GM21528 (cell line): Measurements from ENCODE around the gene LCN12.

Source experiments
- ATAC-seq: cut with Tn5 transposase; IDR thresholded peaks from one replicate; pipeline ENCODE4 v1.9.1; 2021; ENCODE audit warnings: mild to moderate bottlenecking, moderate library complexity; ENCODE audit not compliant: unreplicated experiment, low FRiP score

Gene LCN12

DNA sequence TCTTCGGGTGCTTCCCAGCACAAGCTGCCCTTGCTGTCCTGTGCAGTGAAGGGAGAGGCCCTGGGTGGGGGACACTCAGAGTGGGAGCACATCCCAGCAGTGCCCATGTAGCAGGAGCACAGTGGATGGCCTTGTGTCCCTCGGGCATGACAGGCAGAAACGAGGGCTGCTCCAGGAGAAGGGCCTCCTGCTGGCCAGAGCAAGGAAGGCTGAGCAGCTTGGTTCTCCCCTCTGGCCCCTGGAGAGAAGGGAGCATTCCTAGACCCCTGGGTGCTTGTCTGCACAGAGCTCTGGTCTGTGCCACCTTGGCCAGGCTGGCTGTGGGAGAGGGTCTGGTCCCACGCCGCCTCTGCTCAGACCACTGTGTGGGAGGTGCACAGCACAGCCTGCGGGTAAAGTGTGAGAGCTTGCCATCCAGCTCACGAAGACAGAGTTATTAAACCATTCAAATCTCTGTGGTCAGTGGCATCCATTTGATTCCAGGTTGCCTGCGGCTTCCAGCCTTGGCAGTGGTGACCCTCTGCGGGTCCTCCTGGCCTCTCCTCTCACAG is 25.8 kb upstream of the LCN12 start:
- no peak for ATAC-seq

- no peak for ATAC-seq
These were observed 25.3 kb upstream of the LCN12 start for GRCh38 chr9:136926749-136927148.

GRCh38 chr9:136927343-136928271 is 24.5 kb upstream of the LCN12 start:
- no peak for ATAC-seq

- no peak for ATAC-seq
These were observed 23.5 kb upstream of the LCN12 start for GRCh38 chr9:136928591-136928990.

DNA sequence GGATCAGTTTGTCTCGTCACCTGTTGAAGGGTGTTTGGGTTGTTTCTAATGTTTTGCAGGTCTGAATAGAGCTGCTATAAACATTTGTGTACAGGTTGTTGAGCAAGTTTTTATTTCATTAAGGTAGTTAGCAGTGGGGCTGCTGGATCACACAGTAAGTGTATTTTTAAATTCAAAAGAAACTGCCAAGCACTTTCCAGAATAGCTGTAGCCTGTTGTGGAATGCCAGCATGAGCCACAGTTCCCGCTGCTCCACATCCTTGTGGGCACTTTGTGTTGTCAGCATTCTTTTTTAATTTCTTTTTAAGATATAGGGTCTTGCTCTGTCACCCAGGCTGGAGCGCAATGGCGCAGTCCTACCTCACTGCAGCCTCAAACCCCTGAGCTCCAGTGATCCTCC is 22.1 kb upstream of the LCN12 start:
- no peak for ATAC-seq

DNA sequence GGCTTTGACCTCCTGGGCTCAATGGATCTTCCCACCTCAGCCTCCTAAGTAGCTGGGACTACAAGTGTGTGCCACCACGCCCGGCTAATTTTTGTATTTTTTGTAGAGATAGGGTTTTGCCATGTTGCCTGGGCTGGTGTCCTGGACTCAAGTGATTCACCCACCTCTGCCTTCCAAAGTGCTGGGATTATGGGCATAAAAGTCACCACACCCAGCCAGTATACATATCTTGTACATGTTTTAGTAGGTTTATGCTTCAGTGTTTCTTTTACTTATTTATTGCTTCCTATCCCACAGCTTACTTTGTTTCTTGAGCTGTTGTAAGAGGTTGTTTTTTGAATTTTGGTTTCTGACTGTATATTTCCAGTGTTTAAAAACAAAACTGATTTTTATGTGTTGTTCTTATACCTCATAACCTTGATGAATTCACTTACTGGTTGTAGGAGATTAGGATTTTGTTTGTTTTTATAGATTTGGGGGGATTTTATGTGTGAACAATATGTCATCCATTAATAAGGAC is 20.4 kb upstream of the LCN12 start:
- no peak for ATAC-seq

DNA sequence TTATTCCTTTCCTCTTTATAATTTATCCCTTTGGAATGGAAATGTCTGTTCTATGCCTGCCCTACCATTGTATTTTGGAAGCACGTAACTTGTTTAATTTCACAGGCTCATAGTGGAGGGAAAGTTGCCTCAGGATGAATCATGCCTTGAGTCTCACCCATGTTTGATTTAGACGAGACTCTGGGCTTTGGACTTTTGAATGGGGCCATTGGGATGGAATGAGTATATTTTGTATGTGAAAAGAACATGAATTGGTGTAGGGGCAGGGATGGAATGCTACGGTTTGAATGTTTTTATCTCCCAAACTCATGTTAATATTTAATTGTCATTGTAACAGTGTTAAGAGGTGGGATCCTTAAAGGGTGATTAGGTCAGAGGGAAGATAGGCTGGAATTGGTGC is 17.8 kb upstream of the LCN12 start:
- no peak for ATAC-seq

DNA sequence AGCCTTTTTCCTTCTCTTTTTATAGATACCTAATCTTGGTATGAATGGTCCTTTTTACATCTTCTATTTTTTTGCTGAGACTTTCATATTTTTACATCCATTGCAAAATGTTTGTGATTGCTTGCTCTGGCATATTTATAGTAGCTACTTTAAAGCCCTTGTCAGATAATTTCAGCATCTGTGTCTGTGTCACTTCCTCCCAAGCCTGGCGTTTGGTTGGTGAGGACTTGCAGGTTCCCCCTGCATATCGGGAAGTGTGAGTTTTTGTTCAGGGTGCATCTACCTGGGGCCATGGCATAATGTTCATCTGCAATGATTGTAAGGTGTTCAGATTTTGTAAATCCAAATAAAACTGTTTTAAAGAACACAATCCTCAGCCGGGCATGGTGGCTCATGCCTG is 16.4 kb upstream of the LCN12 start:
- ATAC-seq: no peak

DNA sequence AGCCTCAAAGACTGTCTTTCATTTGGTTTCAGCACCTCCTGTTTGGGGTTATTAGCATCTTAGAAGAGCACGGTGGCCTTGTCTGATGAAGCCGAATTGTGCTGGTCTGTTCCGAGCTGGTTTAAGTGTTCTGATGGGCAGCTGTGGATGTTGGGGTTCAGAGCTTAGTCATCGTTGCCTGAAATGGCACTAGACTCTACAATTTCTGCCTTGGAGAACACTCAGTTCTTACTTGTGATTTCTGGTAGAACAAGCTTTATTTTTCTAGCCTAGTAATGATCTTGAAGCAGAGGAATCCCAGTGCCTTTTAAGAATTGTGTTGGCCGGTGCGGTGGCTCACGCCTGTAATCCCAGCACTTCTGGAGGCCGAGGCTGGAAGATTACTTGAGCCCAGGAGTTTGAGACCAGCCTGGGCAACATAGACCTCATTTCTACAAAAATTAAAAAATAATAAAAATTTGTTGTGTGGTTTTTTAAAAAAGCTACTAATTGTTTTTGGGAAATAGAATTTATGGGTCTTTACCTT is 15.4 kb upstream of the LCN12 start:
- no peak for ATAC-seq

DNA sequence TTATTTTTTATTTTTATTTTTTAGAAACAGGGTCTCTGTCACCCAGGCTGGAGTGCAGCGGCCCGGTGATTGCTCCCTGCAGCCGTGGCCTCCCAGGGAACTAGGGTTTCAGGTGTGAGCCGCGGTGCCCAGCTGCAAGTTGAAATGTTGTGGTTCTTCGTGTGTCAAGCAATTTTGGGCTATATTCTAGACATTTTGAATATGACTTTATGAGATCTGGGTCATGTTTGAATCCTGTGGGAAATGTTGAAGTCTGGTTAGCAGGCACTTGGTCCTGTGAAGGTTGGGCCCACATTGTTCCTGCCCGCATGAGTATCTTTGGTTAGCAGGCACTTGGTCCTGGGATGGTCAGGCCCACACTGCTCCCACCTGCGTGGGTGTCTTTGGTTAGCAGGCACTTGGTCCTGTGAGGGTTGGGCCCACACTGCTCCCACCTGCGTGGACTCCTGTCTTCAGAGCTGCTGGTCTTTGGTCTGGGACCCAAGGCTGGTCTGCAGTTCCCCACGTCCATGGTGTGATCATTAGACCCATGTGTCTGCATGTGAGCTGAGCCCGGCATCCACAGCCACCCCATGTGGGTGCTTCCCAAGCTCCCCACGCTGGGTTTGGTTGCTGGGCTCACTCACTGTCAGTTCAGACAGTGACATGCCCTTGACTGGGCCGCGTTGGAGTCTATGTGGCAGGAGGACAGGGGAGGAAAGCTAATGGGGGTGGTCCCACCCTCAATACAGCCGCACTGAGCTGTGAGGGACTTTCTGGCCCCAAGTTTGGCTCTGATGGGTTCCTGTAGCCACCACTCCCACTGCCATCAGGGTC is 14.7 kb upstream of the LCN12 start:
- no peak for ATAC-seq

DNA sequence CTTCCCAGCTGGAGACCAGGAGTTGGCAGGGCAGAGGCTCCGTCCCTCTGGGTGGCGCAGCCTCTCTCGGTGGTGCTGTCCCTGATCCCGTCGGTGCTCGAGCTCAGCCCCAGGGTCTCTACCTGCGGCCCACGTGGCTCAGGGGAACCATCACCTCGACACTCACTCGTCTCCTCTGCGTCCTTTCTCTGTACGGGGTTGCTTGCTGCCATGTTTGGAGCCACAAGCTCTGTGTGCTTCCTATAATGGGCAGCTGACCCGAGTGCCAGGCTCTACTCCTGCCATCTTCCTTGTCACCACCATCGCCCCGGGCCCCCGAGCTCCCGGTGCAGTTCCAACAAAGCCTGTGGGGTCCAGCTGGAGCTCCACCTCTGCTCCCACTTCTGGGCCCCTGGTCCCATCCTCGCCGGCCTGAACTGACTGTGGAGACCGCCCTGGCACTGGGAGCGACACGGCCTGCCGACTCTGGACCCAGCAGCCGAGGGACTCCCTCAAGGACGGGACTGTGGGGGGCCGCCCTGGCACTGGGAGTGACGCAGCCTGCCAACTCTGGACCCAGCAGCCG is 12.6 kb upstream of the LCN12 start:
- no peak for ATAC-seq

DNA sequence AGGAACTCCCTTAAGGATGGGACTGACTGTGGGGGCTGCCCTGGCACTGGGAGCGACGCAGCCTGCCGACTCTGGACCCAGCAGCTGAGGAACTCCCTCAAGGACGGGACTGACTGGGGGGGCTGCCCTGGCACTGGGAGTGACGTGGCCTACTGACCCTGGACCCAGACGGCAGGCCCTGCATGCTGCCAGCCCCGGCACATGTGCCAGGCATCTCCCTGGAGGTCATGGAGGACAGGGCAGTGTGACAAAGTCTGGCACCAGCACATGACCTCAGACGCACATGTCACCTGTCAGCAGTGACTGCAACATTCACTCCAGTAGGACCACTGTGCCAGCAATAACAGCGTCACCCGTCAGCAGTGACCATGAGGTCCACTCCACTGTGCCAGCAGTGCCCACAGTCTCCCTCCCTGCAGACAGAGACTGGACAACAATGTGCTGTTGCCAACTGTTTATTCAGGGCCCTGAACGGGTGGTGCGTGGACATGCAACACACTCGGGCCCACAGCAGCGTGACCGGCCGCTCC is 12.0 kb upstream of the LCN12 start:
- no peak for ATAC-seq

GRCh38 chr9:136940526-136941230 is 11.4 kb upstream of the LCN12 start:
- no peak for ATAC-seq

DNA sequence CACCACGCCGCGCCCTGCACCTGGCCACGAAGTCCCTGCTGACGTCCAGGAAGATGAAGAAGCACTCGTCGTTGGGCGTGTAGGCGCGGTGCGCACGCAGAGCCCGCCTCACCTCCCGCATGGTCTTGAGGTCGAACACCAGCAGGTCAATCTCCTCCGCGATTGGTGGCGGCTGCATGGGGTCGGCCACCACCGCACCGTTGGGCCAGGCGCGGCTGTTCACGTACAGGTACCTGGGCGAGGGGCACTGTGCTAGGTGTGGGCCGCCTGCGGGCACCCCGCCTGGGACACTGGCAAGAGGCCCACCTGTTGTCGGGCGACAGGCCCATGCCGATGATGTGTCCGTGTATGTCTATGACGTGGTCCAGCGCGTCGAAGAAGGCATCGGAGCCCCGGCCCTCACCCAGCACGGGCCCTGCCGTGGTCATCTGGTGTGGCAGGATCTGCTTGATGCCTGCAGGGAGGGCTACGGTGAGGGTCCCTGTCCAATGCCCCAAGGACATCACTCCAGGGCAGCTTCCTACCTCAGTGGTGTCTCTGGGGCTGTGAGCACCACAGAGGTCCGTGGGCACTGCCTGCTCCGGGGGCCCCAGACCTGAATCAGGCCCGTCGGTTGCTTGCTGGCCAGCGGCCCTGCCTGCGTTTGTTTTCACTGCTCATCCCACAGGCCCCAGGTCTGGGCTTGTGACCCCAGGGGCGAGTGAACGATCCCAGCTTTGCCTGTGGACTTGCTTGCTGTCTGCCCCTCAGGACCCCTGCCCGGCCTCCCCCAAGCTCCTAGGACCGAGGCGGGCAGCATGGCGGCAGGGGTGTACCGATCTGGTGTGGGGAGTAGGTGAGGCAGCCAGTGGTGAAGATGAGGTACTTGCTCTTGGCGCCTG is 10.6 kb upstream of the LCN12 start:
- no peak for ATAC-seq

GRCh38 chr9:136942112-136942880 is 9.8 kb upstream of the LCN12 start:
- ATAC-seq: no peak

GRCh38 chr9:136942881-136943230 is 9.2 kb upstream of the LCN12 start:
- ATAC-seq: no peak

- peak; percentile 2 for ATAC-seq
These were observed 8.5 kb upstream of the LCN12 start for GRCh38 chr9:136943291-136944211.
